Astrocyte (in vitro differentiated cells and primary cell): ENCODE results near the gene UBE2J2. TPM values are rescaled to one million over a fixed set of nuclear protein-coding genes. Genes with fewer than 3 reads are reported as not detected.
A peak's percentile ranks its signal among the peaks of the same experiment; 100 is the strongest.

Experiments
- DNase-seq: peaks from one replicate; pipeline ENCODE4 v3.0.0-alpha.2; 2010; ENCODE audit warnings: low read depth
- FAIRE-seq: peaks from 2 replicates; lab custom pipeline; 2011; peaks lifted over from hg19 to GRCh38; lab: Jason Lieb, UNC
- H2AFZ ChIP-seq: 2 replicates; pipeline ENCODE4 v1.6.0; 2012; ENCODE audit warnings: low read depth, low read length, inconsistent platforms
- H3K27ac ChIP-seq: 2 replicates; pipeline ENCODE4 v1.5.1; 2011; ENCODE audit warnings: low read depth, low read length, inconsistent platforms
- H3K27me3 ChIP-seq: 2 replicates; pipeline ENCODE4 v1.6.0; 2011; ENCODE audit warnings: low read length, inconsistent platforms; ENCODE audit not compliant: insufficient read depth
- H3K36me3 ChIP-seq: 2 replicates; pipeline ENCODE4 v1.5.1; 2011; ENCODE audit warnings: low read length, inconsistent platforms; ENCODE audit not compliant: insufficient read depth
- H3K4me1 ChIP-seq: 2 replicates; pipeline ENCODE4 v1.5.1; 2011; ENCODE audit warnings: low read length, inconsistent platforms; ENCODE audit not compliant: insufficient read depth
- H3K4me2 ChIP-seq: 2 replicates; pipeline ENCODE4 v1.6.0; 2012; ENCODE audit warnings: low read length, inconsistent platforms
- H3K4me3 ChIP-seq: 2 replicates; pipeline ENCODE4 v1.5.1; 2011; ENCODE audit warnings: low read depth, mild to moderate bottlenecking, low read length, inconsistent platforms; ENCODE audit not compliant: insufficient read depth
- H3K79me2 ChIP-seq: 2 replicates; pipeline ENCODE4 v1.6.0; 2012; ENCODE audit warnings: mild to moderate bottlenecking, low read length, inconsistent platforms; ENCODE audit not compliant: insufficient read depth
- H3K9ac ChIP-seq: 2 replicates; pipeline ENCODE4 v1.6.0; 2012; ENCODE audit warnings: mild to moderate bottlenecking, low read length, inconsistent platforms
- H3K9me3 ChIP-seq: 2 replicates; pipeline ENCODE4 v1.5.1; 2012; ENCODE audit warnings: low read depth, mild to moderate bottlenecking, low read length, inconsistent platforms; ENCODE audit not compliant: insufficient read depth
- H4K20me1 ChIP-seq: 2 replicates; pipeline ENCODE4 v1.6.0; 2012; ENCODE audit warnings: low read length, inconsistent platforms; ENCODE audit not compliant: insufficient read depth
- H3K27ac Mint-ChIP-seq: one replicate; pipeline ENCODE4 v1.8.0; 2021; ENCODE audit warnings: mild to moderate bottlenecking, mixed read lengths; ENCODE audit not compliant: unreplicated experiment
- H3K27me3 Mint-ChIP-seq: one replicate; pipeline ENCODE4 v1.8.0; 2021; ENCODE audit warnings: low read depth, mixed read lengths; ENCODE audit not compliant: unreplicated experiment
- H3K36me3 Mint-ChIP-seq: one replicate; pipeline ENCODE4 v1.8.0; 2021; ENCODE audit warnings: low read depth, mixed read lengths; ENCODE audit not compliant: unreplicated experiment
- H3K4me1 Mint-ChIP-seq: one replicate; pipeline ENCODE4 v1.8.0; 2021; ENCODE audit warnings: low read depth, mixed read lengths; ENCODE audit not compliant: unreplicated experiment
- H3K4me3 Mint-ChIP-seq: one replicate; pipeline ENCODE4 v1.8.0; 2021; ENCODE audit warnings: mild to moderate bottlenecking, moderate library complexity, mixed read lengths; ENCODE audit not compliant: unreplicated experiment
- H3K9me3 Mint-ChIP-seq: one replicate; pipeline ENCODE4 v1.8.0; 2021; ENCODE audit warnings: mild to moderate bottlenecking, mixed read lengths; ENCODE audit not compliant: unreplicated experiment
- CTCF ChIP-seq: IDR thresholded peaks from 2 replicates; pipeline ENCODE4 v1.5.1; 2011; ENCODE audit warnings: low read depth, mild to moderate bottlenecking, inconsistent platforms, low read length, moderate library complexity; ENCODE audit not compliant: insufficient read depth
- EZH2 ChIP-seq: IDR thresholded peaks from 2 replicates; pipeline ENCODE4 v1.6.1; 2012; ENCODE audit warnings: mild to moderate bottlenecking, low read length, inconsistent platforms; ENCODE audit not compliant: insufficient read depth
- total RNA-seq: library from RNA; stranded (reverse); gene quantifications from 2 replicates; pipeline ENCODE4 v1.2.1, GENCODE V29; 2021

The UBE2J2 gene
- total RNA-seq, 1 donor from 2014 or later, result 67.4 TPM

GRCh38 chr1:1308756-1309250 is 35.1 kb upstream of the UBE2J2 start:
- TF ChIP-seq CTCF (no peak), EZH2 (no peak)
- H3K27me3 ChIP-seq, result no peaks in the 10 kb centered on the region
- H3K9me3 ChIP-seq, result no peaks in the 10 kb centered on the region
- peaks cover 74% of the 10 kb centered on the region for H4K20me1 ChIP-seq
- H3K36me3 Mint-ChIP-seq, result peaks cover 6% of the 10 kb centered on the region
- peak overlapping the region; percentile 26 for H2AFZ ChIP-seq
- peak overlapping the region; percentile 64 for H3K27ac ChIP-seq
- no peaks in the 10 kb centered on the region for H3K27me3 Mint-ChIP-seq
- peak overlapping the region; percentile 86 for H3K4me3 Mint-ChIP-seq
- peaks cover 8% of the 10 kb centered on the region for H3K4me1 Mint-ChIP-seq
- H3K4me2 ChIP-seq, result peak overlapping the region; percentile 96
- H3K4me1 ChIP-seq, result peaks cover 41% of the 10 kb centered on the region
- H3K4me3 ChIP-seq, result peak overlapping the region; percentile 73
- peaks cover 5% of the 10 kb centered on the region for H3K36me3 ChIP-seq
- H3K79me2 ChIP-seq, result peaks cover 67% of the 10 kb centered on the region
- no peak overlapping the region for H3K27ac Mint-ChIP-seq
- no peak for FAIRE-seq
- no peaks in the 10 kb centered on the region for H3K9me3 Mint-ChIP-seq
- DNase-seq, result no peak
- peak overlapping the region; percentile 81 for H3K9ac ChIP-seq

DNA sequence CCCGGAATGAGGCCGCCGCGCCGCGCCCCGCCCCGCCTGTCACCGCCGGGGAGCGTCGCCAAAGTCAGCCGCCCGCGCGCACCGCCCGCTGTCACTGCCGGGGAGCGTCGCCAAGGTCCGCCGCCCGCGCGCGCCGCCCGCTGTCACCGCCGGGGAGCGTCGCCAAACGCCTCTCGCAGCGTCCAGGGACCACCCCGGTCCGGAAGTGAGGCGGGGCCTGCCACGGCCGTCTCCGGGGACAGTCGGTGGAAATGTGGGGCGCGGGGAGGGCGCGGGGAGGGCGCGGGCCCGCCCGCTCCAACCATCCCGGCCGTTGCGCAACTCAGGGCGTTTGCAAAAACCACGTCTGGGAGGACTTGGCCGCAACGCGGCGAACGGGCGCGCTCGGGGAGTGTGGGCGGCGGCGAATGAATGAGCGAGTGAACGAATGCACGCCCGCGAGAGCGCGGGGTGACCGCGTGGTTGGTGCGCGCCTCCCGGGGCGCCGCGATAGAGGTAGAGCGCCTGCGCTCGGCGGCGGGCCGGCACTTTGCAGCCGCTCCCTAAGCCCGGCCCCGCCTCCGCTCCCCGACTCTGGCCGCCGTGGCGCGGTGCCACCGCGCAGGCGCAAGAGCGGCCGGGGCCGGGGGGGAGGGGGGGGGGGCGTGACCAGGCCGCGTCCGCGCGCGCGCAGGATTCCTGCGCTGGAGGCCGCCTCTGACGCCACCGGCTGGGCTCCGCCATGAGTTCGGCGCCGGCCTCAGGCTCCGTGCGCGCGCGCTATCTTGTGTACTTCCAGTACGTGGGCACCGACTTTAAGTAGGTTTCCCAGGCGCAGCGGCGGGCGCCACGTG is 34.5 kb upstream of the UBE2J2 start, which contains the start of the genes ACAP3 and PUSL1:
Gene ACAP3 (minus strand): TSS at position 8 of the 833 bp plus-strand sequence. CDS start 115 bp downstream, outside the sequence.
Gene PUSL1 (plus strand): TSS at position 675 of the 833 bp plus-strand sequence. CDS start 47 bp downstream, at position 722.
- peak within 1 kb of the TSS; percentile 92 for H3K4me3 Mint-ChIP-seq
- H3K36me3 Mint-ChIP-seq, result peaks cover 4% of the 10 kb centered on the region
- H3K27me3 Mint-ChIP-seq, result no peaks in the 10 kb centered on the region
- Histone ChIP-seq H3K27me3 (no peaks in the 10 kb centered on the region), H3K9me3 (no peaks in the 10 kb centered on the region), H3K36me3 (peaks cover 1% of the 10 kb centered on the region), H3K4me2 (peak within 1 kb of the TSS; percentile 96), H3K4me3 (peak within 1 kb of the TSS; percentile 78), H3K27ac (peak within 1 kb of the TSS; percentile 70), H3K79me2 (peaks cover 66% of the 10 kb centered on the region), H2AFZ (peak within 1 kb of the TSS; percentile 62), H4K20me1 (peaks cover 72% of the 10 kb centered on the region), H3K9ac (peak within 1 kb of the TSS; percentile 81), H3K4me1 (peaks cover 41% of the 10 kb centered on the region)
- FAIRE-seq, result no peak
- DNase-seq, result peak; percentile 81
- no peaks in the 10 kb centered on the region for H3K9me3 Mint-ChIP-seq
- peak within 1 kb of the TSS; percentile 91 for H3K27ac Mint-ChIP-seq
- TF ChIP-seq EZH2, result no peak
- TF ChIP-seq CTCF, result no peak
- peaks cover 8% of the 10 kb centered on the region for H3K4me1 Mint-ChIP-seq
